Effector CD8-positive, alpha-beta T cell (primary cell): ENCODE results near the gene MRPL19.

Source experiments
- DNase-seq: peaks from one replicate; lab custom pipeline; 2025; lab: John Stamatoyannopoulos, UW
- total RNA-seq, 4 experiments: gene quantifications; one replicate each; lab custom pipeline; 2026; lab: John Stamatoyannopoulos, UW

Gene MRPL19
- 30.5 to 56.3 (median 35.0) reads per million in 4 experiments for total RNA-seq

DNA sequence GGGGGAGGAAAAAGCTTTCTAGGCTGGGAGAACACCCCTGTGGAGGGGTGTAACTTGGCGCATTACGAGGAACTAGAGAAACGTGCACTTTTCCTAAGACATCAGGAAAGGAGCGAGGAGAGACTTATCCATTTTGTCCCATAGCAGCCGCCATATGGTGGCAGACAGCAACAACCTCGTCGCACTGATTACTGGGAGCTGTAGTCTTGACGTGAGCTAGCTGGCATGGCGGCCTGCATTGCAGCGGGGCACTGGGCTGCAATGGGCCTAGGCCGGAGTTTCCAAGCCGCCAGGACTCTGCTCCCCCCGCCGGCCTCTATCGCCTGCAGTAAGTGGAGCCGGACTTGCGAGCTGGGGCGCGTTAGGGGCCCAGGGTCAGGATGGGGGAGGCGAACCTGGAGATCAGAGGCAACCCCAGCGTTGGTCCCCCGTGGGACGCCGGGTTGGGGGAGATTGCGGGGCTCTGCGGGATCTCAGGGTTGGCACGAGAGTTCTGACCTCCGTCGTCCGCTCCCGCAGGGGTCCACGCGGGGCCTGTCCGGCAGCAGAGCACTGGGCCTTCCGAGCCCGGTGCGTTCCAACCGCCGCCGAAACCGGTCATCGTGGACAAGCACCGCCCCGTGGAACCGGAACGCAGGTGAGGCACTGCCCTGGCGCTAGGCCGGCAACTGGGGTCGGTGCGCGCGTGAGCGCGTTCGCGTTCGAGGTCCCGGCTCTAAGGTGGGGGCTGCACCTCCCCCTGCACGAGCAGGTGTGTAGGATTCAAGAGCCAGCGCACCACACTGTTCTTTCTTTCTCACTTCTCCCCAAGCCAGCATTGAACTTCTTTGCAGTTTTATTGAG is at the start of gene MRPL19:
MRPL19 (plus strand) TSS at position 201 of the 843 bp plus-strand sequence; CDS start at position 226, 25 bp downstream.
- peak; percentile 44 for DNase-seq

DNA sequence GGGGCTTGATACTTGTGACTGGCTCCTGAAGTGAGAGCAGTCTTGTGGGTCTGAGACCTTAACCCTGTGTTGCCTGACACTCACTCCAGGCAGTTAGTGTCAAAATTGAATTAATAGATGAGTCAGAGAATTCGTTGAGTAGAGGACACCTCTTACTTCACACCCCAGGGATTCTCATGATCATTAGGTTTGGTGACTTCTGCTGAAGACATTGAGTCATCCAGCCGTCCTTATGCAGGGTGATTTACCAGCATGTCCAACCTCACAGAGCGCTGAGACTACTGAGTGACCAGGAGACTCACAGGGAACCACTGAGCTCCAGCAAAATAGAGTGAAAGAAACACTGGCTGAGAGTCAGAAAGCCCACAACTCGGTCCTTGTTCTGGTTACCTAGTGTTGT is 49.8 kb upstream of the MRPL19 start:
- no peak for DNase-seq

DNA sequence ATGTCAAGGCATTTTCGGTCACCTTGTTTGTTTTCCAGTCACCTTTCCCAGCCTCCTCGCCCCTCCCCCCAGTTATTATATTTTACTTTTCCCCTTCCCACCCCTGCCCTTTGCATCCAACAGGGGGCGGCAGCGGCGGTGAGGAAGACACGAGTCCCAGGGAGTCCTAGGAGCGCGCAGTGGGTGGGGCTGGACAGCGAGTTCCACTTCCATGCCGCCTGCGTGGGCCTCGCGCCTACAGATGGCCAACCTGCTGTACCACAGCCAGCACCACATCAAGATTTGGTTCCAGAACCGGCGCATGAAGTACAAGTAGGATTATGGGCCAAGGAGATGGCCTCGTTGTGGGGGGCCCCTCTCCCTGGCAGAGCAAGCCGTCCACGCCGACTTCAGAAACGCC is 48.6 kb upstream of the MRPL19 start:
- DNase-seq, result no peak

DNA sequence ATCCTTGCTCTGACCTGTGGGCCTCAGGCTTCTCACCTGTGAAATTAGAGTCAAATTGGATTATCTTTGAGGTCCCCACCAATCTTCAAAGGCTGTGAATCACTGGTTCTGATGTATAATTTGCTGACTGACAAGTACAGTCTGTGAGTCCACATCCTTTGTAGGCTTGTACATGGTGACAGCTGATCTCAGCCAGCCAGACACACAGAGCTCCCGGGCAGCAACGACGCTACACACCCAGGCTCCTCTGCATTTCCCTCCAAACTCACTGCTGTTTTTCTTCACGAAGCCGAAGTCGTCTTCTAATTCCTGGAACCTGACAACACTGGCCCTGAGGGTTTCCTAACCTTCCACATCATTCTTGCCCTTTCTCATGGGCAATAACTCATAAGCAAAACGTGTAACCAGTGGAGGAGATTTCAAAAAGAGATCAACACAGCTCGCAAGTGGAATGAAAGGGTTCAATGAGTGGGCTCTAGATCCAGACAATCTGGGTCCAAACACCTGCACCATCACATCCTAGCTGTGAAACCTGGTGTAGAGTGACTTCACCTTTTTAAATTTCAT is 47.9 kb upstream of the MRPL19 start:
- DNase-seq, result no peak

DNA sequence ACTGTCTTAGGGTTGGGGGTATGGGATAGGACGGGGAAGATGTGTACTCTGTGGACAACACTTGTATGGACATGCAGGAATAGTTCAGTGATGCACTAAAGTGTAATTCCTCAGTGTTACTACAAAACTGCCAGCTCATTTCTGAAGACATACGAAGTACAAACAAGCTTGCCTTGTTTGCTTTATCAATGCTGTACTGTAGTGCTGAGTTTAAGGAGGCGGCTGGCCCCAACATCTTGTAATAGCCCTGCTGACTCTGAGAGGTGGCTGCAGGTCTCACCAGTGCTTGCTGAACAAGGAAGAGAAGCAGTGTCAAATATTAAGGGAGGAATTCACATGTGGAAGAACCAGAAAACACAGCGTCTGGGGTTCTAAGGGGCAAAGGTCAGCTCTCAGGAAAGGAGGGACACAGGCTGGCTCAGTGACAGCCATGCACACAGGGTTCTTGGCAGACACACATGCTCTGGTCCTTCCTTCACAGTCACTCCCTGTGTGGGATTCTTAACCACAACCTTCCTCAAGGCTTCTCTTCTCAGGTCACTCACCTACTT is 46.0 kb upstream of the MRPL19 start:
- no peak for DNase-seq

DNA sequence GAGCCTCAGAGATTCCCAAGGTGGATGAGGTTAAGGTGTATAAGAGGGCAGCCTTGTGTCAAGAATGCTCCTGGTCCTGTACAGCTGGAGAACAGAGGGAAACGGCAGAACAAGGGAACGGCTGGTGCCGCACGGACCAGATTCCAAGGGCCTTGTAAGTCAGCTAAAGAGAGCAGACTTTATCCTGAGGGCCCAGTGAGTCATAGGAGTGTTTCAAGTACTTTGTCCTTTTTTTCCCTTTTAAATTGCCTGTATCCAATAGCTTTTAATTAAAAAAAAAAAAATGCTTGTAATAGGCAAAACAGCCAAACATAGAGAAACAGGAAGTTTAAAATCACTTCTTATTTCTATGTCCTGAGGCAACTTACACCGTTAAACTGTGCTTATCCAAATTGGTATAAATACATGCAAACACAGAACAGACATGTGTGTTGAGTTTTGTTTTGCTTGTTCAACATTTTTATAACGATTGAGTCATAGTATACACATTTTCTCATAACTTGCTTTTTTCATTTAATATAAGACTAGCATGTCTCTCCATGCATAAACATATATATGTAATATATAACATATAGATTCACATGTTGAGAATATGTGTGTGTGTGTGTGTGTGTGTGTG is 43.8 kb upstream of the MRPL19 start:
- no peak for DNase-seq

DNA sequence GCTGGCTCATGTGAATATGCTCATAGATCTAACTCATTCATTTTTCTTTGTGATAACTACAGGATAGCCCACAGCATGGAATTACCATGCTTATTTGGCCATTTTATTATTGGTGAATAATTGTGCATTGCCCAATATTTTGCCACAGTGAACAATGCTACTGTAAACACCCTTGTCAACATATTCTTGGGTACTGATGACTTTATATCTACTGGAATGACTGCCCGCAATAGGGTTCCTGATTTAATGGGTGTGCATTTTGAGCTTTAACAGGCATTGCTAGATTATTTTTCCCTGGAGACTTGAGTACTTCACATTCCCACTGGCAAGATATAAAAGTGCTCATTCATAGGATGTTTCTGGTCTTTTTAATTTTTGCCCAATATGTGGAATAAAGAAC is 43.1 kb upstream of the MRPL19 start:
- DNase-seq, result no peak

DNA sequence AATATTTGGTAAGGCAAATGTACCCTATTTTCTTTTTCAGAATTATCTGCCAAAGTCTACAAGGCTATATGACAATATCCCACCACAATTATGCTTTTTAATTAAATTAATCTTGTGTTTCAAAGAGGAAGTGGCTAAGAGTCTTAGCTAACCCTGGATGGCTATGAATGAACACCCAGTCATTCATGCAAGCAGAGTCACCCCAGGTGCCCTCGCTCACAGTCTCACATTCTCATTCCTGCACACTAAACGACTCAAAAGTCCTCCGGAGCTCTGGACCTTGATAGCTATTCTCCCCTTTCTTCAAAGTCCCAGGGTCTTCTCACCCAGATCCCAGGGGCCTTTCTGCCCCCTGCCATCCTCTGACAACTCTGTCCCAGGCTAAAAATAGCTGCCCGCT is 42.1 kb upstream of the MRPL19 start:
- DNase-seq, result no peak

DNA sequence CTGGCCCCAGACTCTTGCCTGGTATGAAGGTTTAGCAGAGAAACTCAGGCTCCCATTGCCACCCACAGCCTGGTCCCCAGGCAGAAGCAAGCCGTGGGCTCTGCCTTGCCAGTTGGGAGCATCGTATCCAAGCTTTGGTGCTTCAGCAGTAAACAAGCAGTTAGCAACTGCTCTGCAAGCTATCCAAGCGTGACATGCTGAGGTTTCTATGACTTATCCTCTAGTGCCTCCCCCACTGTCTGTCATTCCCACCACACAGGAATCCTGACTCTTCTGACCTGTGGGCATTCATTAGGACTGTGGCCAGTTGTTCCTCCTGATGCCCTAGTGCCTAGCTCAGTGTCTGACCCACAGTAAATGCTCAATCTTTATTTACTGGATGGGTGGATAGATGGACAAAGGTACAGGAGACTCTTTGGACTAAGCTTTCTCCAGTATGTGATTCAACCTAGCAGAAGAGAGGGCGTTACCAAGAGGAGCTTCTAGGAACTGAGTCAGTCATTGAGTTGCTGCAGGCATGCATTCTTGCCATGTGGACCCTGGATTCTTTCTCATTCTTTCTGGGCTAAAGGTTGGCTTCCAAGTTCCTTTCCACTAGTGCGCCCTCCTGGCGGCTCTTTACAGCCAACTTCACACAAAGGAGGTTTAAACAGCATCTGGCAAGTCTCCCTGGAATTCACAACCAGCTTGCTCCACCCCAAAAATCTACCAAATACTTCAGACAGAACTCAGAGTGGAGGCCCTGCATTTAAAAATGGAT is 40.6 kb upstream of the MRPL19 start:
- DNase-seq, result no peak

DNA sequence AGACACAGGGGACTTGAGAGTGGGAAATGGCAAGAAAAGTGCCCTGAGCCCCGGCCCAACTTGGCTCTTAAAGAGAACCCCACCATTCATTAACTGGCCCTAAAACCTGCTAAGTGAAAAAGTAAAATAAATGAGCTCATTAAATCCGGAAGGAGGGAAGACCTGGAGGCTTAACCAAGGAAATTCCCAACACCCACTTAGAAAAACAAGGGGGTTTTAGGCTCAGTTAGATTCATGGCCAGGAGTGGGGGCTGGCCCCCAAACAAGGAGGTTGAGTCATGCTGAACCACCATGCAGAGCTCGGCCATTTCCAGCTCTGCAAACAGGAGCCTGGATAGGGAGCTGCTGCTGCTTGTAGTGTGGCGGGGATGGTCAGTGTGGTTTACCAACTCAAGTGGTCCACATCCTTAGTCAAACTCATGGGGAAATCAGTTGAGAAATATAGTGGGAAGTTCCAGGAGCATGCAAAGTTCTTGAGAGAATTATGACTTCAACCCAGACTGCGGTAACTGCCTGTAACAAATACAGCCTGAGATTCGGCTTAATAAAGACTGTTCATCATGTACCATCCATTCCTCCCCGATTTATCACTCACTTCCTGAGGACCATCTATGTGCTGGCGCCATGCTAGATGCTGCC is 39.7 kb upstream of the MRPL19 start:
- DNase-seq, result no peak

DNA sequence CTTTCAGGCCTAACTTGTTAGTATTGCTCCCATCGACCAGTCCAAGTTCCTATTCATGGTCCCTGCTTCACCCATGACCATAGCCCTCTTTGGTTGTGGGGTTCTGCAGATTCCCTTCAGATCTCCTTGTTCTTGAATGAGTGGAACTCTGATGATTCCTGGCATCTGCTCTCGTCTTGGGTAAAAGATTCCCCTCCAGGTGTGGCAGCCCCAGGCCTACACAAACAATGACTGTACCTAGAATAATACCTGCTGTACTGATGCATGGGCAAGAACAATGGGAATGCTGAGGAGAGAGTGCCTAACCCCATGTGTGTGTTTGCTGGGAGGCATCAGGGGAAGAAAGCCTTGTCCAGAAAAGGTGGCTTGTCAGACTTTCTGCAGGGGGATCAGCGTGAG is 39.2 kb upstream of the MRPL19 start:
- no peak for DNase-seq

DNA sequence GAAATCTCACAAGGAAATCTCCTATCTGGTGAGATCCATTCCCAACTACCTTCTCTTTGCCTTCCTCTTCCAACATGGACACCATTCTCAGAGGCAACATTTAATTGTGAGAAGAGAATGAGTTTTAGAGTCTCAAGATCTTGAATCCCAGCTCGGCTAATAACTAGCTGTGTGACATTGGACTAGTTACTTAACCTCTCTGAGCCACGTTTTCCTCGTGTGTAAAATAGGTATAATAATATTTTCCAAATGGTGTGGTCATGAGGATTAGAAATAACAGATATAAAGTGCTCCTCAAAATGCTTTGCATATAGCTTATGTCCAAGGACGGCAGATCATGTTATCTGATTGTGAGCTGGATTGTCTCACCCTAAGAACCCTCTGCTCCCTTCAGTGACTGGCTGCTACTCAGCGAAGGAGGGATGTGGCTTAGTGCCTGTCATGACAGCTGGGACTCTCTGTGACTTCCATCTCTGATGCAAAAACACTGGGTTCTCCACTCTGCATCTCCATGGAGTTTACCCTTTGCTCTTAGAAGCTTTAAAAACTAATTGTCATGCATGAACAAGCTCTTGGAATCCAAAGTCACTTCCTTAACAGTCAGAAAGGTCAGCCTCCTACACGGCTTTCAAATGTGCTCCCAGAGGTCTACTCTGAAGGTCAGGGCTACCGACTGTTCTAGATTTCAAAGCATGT is 38.4 kb upstream of the MRPL19 start:
- DNase-seq, result no peak

DNA sequence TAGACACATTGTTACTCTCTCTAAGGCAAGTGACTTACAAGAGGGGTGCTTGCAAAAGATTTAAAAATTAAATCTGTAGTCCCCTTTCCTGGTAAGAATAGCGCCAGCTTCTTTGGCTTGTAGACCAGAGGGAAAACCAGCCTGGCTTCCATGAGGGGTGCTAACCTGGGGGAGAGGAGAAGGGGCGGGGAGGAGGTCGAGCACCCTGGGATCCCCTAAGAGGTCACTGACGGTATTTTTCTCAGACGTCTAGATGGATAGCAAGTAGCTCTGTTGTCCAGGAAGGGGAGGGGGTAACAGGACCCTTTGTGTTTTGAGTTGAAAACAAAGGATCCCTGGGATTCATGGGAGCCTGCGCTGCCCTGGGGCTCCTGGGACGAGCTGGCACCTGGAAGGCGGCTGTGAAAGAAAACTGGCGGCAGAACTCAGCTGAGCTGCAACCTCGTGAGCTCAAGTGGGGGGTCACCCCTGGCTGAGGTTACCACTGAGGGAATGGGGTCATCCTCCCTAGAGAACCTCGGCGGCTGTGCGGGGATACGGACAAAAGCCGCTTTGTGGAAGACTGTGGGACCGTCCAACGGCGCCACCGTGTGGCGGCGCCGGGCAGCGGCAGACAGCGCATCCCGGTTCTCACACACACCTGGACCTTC is 37.8 kb upstream of the MRPL19 start:
- peak; percentile 9 for DNase-seq

DNA sequence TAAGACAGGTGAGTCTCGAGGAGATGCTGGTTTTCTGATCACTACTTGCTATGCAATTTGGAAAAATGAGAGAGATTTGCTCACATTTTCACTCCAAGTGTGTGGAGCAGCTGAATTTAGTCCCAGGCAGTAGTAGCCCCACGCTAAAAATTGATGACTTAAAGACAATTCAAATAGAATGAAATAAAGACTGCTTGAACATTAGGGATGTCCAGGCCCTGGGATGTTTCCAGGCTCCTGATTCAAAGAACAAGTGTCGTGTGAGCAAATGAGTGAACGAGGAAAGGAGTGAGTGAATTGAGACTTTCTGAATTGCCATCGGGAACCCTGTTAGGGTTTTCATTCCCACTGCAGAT is 37.3 kb upstream of the MRPL19 start:
- DNase-seq, result no peak

DNA sequence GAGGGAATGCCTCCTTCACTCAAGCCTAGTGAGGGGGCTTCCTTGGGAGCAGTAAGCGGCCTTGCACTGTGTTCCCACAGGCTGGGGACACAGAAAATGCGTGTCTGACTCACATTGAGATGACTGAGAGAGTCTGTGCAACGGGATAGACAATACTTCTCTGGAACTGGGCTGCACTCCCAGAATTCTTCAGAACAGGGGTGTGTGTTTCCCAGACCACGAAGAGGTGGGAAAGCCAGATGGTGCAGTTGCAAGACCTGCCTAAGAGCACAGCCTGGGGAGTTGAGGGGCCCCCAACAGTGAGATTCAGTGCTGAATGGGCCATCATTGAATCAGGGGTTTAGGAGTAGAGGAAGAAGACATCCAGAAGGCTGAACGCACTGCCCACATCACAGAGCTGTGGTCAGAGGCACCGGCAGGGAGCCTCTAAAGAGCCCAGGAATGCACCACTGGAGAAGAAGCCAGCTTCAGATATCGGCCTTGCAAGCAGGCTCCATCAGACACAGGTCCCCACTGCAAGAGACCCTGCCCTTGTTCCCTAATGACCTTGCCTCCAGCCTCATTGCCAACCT is 36.6 kb upstream of the MRPL19 start:
- DNase-seq, result no peak

DNA sequence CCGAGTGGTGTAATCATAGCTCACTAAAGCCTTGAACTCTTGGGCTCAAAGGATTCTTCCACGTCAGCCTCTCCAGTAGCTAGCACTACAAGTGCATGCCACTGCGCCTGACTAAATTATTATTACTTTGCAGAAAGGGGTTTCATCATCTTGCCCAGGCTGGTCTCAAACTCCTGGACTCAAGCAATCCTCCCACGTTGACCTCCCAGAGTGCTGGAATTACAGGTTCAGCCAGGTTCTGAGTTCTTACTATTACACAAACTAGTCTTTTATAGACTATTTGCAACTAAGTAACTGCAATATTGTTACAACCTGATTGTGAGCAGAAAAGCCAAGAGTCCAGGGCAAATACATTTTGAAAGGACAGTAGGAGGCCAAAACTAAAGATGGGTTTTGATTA is 35.9 kb upstream of the MRPL19 start:
- DNase-seq, result no peak

DNA sequence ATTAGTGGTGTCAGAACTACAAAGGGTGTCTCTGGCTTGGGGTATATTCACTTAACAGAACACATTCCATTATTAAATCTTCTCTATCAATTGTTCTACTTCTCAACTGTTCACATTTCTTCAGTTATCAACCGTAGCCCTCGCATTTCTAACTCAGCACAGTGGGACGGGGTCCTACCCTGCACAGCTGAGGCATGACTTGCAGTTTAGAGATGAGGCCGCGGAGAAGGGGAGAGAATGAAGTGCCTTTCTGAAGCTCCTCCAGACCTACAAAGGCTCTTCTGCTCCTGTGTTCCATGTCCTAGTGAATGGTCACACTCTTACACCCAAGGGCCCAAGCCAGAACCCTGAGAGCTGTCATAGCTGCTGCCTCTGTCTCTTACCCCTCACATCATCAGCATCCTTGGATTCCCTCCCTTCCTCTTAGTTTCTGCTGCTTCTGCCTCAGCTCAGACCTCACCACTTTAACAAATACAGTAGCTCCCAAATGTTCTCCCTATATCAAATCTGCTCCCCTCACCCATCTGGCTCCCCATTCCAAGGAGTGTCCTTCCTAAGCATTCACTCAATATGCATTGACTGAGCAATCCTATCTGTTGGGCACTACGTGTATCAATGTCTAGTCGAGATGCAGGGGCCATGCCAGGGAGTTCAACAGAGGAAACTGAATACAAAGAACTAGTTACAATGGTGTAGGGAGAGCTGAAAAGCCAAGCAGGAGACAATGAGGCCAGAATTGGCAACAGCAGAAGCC is 34.3 kb upstream of the MRPL19 start:
- DNase-seq, result no peak

DNA sequence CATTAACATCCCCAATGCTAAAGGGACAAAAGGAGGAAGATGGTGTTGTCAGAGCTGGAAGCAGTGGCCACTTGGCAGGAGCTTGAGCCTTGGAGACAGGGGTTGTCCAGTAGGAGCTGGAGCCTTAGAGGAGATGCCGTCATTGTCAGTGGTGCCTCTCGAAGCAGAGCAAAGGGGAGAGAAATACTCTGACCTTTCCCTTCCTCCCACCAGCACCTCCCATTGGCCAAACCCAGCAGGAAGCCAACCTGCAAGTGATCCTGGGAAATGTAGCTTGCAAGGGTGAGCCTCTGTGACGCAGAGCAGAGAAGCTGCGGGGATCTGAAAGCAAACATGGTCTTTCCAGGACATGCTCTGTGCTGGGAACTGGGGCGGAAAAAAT is 33.7 kb upstream of the MRPL19 start:
- DNase-seq, result no peak

DNA sequence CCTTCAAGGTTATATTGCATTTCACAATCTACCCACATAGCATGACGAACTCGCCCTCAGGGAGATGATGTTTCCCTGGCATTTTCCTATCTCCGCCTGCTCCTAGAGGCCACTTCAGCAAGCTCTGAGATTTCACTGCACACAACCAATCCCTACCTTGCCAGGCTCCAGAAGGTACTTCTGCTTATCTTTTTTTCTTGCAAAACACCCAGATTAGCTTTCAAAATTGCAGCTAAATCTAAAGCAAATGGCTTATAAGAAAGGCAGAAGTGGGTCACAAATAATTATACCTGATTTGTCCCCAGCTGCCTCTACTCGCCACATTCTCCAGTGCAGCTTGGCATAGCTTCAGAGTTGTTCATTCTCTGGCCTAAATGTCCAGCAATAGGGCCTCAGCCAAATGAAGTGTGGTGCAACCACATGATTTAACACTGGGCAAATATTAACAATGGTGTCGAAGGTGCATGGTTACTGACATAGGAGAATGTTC is 32.4 kb upstream of the MRPL19 start:
- no peak for DNase-seq
